GM13977 (cell line): ENCODE data around the gene KCNQ5.

Experiments used
- DNase-seq: peaks from one replicate; pipeline ENCODE4 v3.0.0; 2012; ENCODE audit warnings: low spot score
- CTCF ChIP-seq: IDR thresholded peaks from 2 replicates; pipeline ENCODE4 v1.5.1; 2012; ENCODE audit warnings: mild to moderate bottlenecking, control low read depth; ENCODE audit not compliant: insufficient read depth; ENCODE audit errors: extremely low read depth, missing control alignments
- in situ Hi-C: fragments of 300-500 bp; cut with MboI; formaldehyde crosslinking; loops from one replicate; pipeline ENCODE4 v1.12.0; 2022; ENCODE audit warnings: low sequenced_read_pairs, low pct_unique_long_range_greater_than_20kb, mixed read lengths, inconsistent platforms; ENCODE audit not compliant: unreplicated experiment

The KCNQ5 gene

GRCh38 chr6:72746276-72746675 is 124.4 kb downstream of the KCNQ5 start:
- TF ChIP-seq CTCF, result no peak
- in situ Hi-C loops, result no loop called here
- DNase-seq, result no peak

- DNase-seq, result no peak
- TF ChIP-seq CTCF, result no peak
- in situ Hi-C loops, result no loop called here
These were observed 126.9 kb downstream of the KCNQ5 start for GRCh38 chr6:72748759-72749158.

GRCh38 chr6:72755752-72756151 is 133.9 kb downstream of the KCNQ5 start:
- in situ Hi-C loops, result no loop called here
- no peak for DNase-seq
- no peak for TF ChIP-seq CTCF

GRCh38 chr6:72757048-72757447 is 135.2 kb downstream of the KCNQ5 start:
- in situ Hi-C loops, result no loop called here
- no peak for TF ChIP-seq CTCF
- no peak for DNase-seq

- DNase-seq, result no peak
- in situ Hi-C loops, result no loop called here
- TF ChIP-seq CTCF, result no peak
These were observed 136.1 kb downstream of the KCNQ5 start for GRCh38 chr6:72757926-72758325.

GRCh38 chr6:72758901-72759300 is 137.0 kb downstream of the KCNQ5 start:
- no peak for DNase-seq
- no peak for TF ChIP-seq CTCF
- in situ Hi-C loops, result no loop called here
